Spinal cord (tissue), 10 donors: ENCODE data around the gene TRAM2. TPM values are rescaled to one million over a fixed set of nuclear protein-coding genes. Genes with fewer than 3 reads are reported as not detected.

ENCODE experiments used
- DNase-seq, 6 donors: peaks; one replicate each; pipeline versions ENCODE4 v3.0.0 to v3.0.0-alpha.2; 2013 to 2015; ENCODE audit warnings: low spot score in 6 of 6, low read depth in 4 of 6
- H3K27ac ChIP-seq: one replicate; pipeline ENCODE4 v1.5.1; 2013; ENCODE audit warnings: low read depth, low read length, control low read depth
- H3K27me3 ChIP-seq: one replicate; pipeline ENCODE4 v1.6.1; 2013; ENCODE audit warnings: low read length; ENCODE audit not compliant: control insufficient read depth, insufficient read depth
- H3K36me3 ChIP-seq: one replicate; pipeline ENCODE4 v1.6.1; 2013; ENCODE audit warnings: low read length; ENCODE audit not compliant: control insufficient read depth, insufficient read depth
- H3K4me1 ChIP-seq: one replicate; pipeline ENCODE4 v1.6.1; 2013; ENCODE audit warnings: low read length; ENCODE audit not compliant: control insufficient read depth, insufficient read depth
- H3K4me3 ChIP-seq: one replicate; pipeline ENCODE4 v1.5.1; 2013; ENCODE audit warnings: low read depth, low read length, control low read depth
- H3K9me3 ChIP-seq: one replicate; pipeline ENCODE4 v1.6.1; 2013; ENCODE audit warnings: low read length; ENCODE audit not compliant: control insufficient read depth, insufficient read depth
- WGBS: methylation state at CpG from one replicate; pipeline ENCODE4 v1.1.5; 2013; ENCODE audit warnings: missing lambda C conversion rate; ENCODE audit not compliant: insufficient coverage; 5-methylcytosine and 5-hydroxymethylcytosine counted together
- polyA plus RNA-seq, 2 donors: library from polyadenylated mRNA; unstranded; fragments of 120-200 nt; gene quantifications; one replicate each; pipeline ENCODE4 v1.2.1, GENCODE V29; 2013; ENCODE audit not compliant: insufficient read length in 2 of 2
- total RNA-seq, 2 donors: library from RNA; depleted of rRNA in 1 of 2; stranded (reverse); fragments of 120-200 nt in 1 of 2; fragments of >200 nt in 1 of 2; gene quantifications; one replicate each; pipeline versions ENCODE4 v1.2.3 to v1.2.4, GENCODE V29; 2013 to 2014
- donor health status: healthy.

Gene TRAM2
- total and polyA plus RNA-seq, 4 donors = 8.6 to 25.4 (median 10.1) TPM

- Histone ChIP-seq H3K36me3 (peaks cover 2% of the 10 kb centered on the region), H3K27me3 (no peaks in the 10 kb centered on the region), H3K9me3 (no peaks in the 10 kb centered on the region), H3K27ac (no peak overlapping the region), H3K4me1 (peaks cover 14% of the 10 kb centered on the region), H3K4me3 (no peak overlapping the region)
- 50% methylated on average over 1 of the region's 2 CpGs for WGBS
- no peak for DNase-seq
Measured at GRCh38 chr6:52515219-52515960, 61.5 kb downstream of the TRAM2 start.

- Histone ChIP-seq H3K27me3 (no peaks in the 10 kb centered on the region), H3K36me3 (peaks cover 2% of the 10 kb centered on the region), H3K9me3 (no peaks in the 10 kb centered on the region), H3K4me3 (no peak overlapping the region), H3K27ac (no peak overlapping the region), H3K4me1 (peaks cover 14% of the 10 kb centered on the region)
- WGBS = 70% methylated on average over 7 of the region's 7 CpGs
- DNase-seq = no peak
Measured at GRCh38 chr6:52514514-52514913, 62.3 kb downstream of the TRAM2 start.

GRCh38 chr6:52513896-52514295, 63.0 kb downstream of the TRAM2 start:
- Histone ChIP-seq H3K27ac (no peak overlapping the region), H3K36me3 (peaks cover 8% of the 10 kb centered on the region), H3K9me3 (no peaks in the 10 kb centered on the region), H3K4me3 (no peak overlapping the region), H3K4me1 (peaks cover 14% of the 10 kb centered on the region), H3K27me3 (no peaks in the 10 kb centered on the region)
- no CpG with 5 or more reads among the region's 4 CpGs for WGBS
- DNase-seq = no peak

GRCh38 chr6:52513464-52513863, 63.4 kb downstream of the TRAM2 start:
- Histone ChIP-seq H3K4me3 (no peak overlapping the region), H3K27me3 (no peaks in the 10 kb centered on the region), H3K27ac (no peak overlapping the region), H3K4me1 (peaks cover 12% of the 10 kb centered on the region), H3K9me3 (no peaks in the 10 kb centered on the region), H3K36me3 (peaks cover 9% of the 10 kb centered on the region)
- no peak for DNase-seq
- 69% methylated on average over 2 of the region's 2 CpGs for WGBS

GRCh38 chr6:52512199-52512598, 64.7 kb downstream of the TRAM2 start:
- Histone ChIP-seq H3K27ac (peak overlapping the region; percentile 65), H3K9me3 (no peaks in the 10 kb centered on the region), H3K36me3 (peaks cover 13% of the 10 kb centered on the region), H3K27me3 (no peaks in the 10 kb centered on the region), H3K4me3 (no peak overlapping the region), H3K4me1 (no peaks in the 10 kb centered on the region)
- no peak for DNase-seq
- 77% methylated on average over 4 of the region's 4 CpGs for WGBS

GRCh38 chr6:52511572-52512151, 65.2 kb downstream of the TRAM2 start:
- 95% methylated on average over 4 of the region's 12 CpGs for WGBS
- Histone ChIP-seq H3K9me3 (no peaks in the 10 kb centered on the region), H3K4me3 (no peak overlapping the region), H3K27ac (peak overlapping the region; percentile 65), H3K36me3 (peaks cover 13% of the 10 kb centered on the region), H3K4me1 (no peaks in the 10 kb centered on the region), H3K27me3 (no peaks in the 10 kb centered on the region)
- DNase-seq = no peak

- DNase-seq = no peak
- no peaks in the 10 kb centered on the region for H3K4me1 ChIP-seq
- peaks cover 13% of the 10 kb centered on the region for H3K36me3 ChIP-seq
- no peaks in the 10 kb centered on the region for H3K9me3 ChIP-seq
- 88% methylated on average over 9 of the region's 10 CpGs for WGBS
- H3K4me3 ChIP-seq = no peak overlapping the region
- H3K27me3 ChIP-seq = no peaks in the 10 kb centered on the region
- H3K27ac ChIP-seq = no peak overlapping the region
Measured at GRCh38 chr6:52511163-52511562, 65.7 kb downstream of the TRAM2 start.

GRCh38 chr6:52510213-52510562, 66.7 kb downstream of the TRAM2 start:
- no peak for DNase-seq
- Histone ChIP-seq H3K27me3 (no peaks in the 10 kb centered on the region), H3K36me3 (peaks cover 18% of the 10 kb centered on the region), H3K4me1 (no peaks in the 10 kb centered on the region), H3K4me3 (no peak overlapping the region), H3K9me3 (no peaks in the 10 kb centered on the region), H3K27ac (no peak overlapping the region)

- peaks cover 21% of the 10 kb centered on the region for H3K36me3 ChIP-seq
- no peaks in the 10 kb centered on the region for H3K9me3 ChIP-seq
- WGBS = 80% methylated on average over 11 of the region's 14 CpGs
- no peak for DNase-seq
- H3K27me3 ChIP-seq = no peaks in the 10 kb centered on the region
- H3K27ac ChIP-seq = no peak overlapping the region
- no peak overlapping the region for H3K4me3 ChIP-seq
- H3K4me1 ChIP-seq = peaks cover 1% of the 10 kb centered on the region
Measured at GRCh38 chr6:52509281-52510212, 67.3 kb downstream of the TRAM2 start.
